Mucosa of rectum (tissue), 2 donors: ENCODE measurements around the gene BTAF1.
A peak's percentile ranks its signal among the peaks of the same experiment; 100 is the strongest.
"Not testable (repeated sequence)": the region's sequence is repeated elsewhere in the genome, so short reads cannot be mapped to it uniquely, and the experiment has no call there.

ENCODE experiments used
- H3K27ac ChIP-seq, 2 donors: one replicate each; pipeline ENCODE4 v1.7.0; 2013; ENCODE audit warnings: inconsistent platforms in 2 of 2, low read depth in 2 of 2, low read length in 2 of 2
- H3K27me3 ChIP-seq, 2 donors: one replicate each; pipeline ENCODE4 v1.7.0; 2013; ENCODE audit warnings: low read length in 2 of 2; ENCODE audit not compliant: control insufficient read depth in 2 of 2, insufficient read depth in 2 of 2
- H3K36me3 ChIP-seq, 2 donors: one replicate each; pipeline ENCODE4 v1.7.0; 2013; ENCODE audit warnings: low read length in 2 of 2; ENCODE audit not compliant: control insufficient read depth in 2 of 2, insufficient read depth in 2 of 2
- H3K4me1 ChIP-seq, 2 donors: one replicate each; pipeline ENCODE4 v1.7.0; 2013; ENCODE audit warnings: low read length in 2 of 2, mild to moderate bottlenecking in 1 of 2; ENCODE audit not compliant: control insufficient read depth in 2 of 2, insufficient read depth in 2 of 2
- H3K4me3 ChIP-seq, 2 donors: one replicate each; pipeline ENCODE4 v1.7.0; 2013; ENCODE audit warnings: low read length in 2 of 2
- H3K9ac ChIP-seq, 2 donors: one replicate each; pipeline ENCODE4 v1.7.0; 2013; ENCODE audit warnings: low read length in 2 of 2, low read depth in 1 of 2, mild to moderate bottlenecking in 1 of 2
- H3K9me3 ChIP-seq, 2 donors: one replicate each; pipeline ENCODE4 v1.7.0; 2013; ENCODE audit warnings: low read length in 2 of 2; ENCODE audit not compliant: control insufficient read depth in 2 of 2
- donor health status: healthy.
- donor health status: Normal muscosa, but diverticular disease.

Gene BTAF1

DNA sequence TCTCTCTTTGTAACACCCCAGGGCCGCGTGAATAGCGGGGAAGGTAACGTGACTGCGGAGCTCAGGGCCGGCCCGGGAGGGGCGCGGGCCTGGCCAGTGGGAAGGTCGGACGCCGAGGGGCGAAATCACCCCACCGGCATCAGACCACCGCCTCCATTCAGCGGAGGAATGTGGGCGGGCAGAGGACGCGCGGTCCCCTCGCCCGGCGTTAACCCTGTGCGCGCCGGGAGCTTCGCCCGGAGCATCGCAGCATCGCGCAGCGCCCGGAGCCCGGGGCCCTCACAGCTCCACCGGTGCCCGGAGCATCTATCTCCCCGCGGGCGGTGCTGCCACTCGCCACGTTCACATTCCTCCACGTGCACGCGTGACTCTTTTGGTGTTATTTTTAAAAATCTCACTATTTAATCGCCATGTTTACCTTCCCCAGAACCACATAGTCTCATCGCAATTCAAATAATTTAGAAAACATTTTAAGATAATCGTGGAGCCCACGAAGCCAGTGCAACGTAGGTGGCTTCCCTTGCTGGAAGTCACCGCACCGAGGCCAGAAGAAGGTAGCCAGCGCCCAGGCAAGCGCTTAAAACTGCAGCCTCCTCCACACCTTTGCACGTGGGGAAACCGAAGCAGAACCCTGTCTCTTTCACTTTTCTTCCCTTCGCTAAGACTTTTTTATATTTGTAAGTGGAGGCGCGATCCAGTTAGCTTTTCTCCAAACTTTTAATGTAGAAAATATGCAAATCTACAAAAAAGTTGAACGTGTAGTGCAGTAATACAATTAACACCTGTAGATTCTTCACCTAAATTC lies 36.1 kb upstream of the BTAF1 start:
- H3K4me3 ChIP-seq = peak overlapping the region; percentile 56 to 72
- peaks cover 3 to 11% of the 10 kb centered on the region in 2 donors for H3K4me1 ChIP-seq
- H3K27me3 ChIP-seq = peaks cover 15 to 17% of the 10 kb centered on the region in 2 donors
- H3K27ac ChIP-seq = no peak overlapping the region
- no peaks in the 10 kb centered on the region for H3K9me3 ChIP-seq
- peak overlapping the region in 1 of 2 donors; percentile 47 for H3K9ac ChIP-seq
- H3K36me3 ChIP-seq = no peaks in the 10 kb centered on the region

DNA sequence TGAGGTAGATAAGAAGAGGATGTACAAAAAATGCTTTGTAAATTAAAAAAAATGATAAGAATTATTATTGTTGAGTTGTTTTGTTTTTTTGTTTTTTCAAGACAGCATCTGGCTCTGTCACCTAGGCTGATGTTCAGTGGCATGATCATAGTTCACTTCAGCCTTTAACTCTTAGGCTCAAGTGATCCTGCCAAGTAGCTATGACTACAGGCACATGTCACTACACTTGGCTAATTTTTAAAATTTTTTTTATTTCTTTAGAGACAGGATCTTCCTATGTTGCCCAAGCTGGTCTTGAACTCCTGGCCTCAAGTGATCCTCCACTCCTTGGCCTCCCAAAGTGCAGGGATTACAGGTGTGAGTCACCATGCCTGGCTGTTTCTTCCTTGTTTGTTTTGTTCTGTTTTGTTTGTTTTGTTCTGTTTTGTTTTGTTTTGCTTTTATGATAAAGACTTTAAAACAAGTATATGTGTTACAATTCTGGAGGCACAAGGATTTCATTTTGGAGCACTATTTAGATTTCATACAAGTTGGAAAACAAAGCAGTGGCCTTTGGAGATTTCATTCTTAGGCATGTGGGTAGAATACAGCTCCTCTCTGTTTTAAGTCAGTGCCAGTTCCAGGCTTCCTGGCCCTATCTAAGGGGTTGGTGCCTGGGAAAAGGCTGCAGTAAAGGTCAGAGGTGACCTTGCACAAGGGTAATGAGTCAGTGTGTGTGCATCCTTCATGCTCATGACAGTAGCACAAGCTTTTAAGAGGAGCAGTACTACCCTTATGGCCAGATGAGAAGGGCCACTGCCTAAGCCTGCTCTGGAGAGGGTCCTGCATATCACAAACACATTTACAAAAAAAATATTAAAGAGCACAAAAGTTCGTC lies 32.2 kb upstream of the BTAF1 start:
- Histone ChIP-seq H3K9ac (no peak overlapping the region), H3K27ac (no peak overlapping the region), H3K4me1 (peaks cover 3 to 5% of the 10 kb centered on the region in 2 donors), H3K4me3 (no peak overlapping the region), H3K36me3 (no peaks in the 10 kb centered on the region), H3K9me3 (no peaks in the 10 kb centered on the region), H3K27me3 (peaks cover 12 to 15% of the 10 kb centered on the region in 2 donors)

- H3K9me3 ChIP-seq = no peaks in the 10 kb centered on the region
Measured at GRCh38 chr10:91893051-91893450, 30.5 kb upstream of the BTAF1 start.

DNA sequence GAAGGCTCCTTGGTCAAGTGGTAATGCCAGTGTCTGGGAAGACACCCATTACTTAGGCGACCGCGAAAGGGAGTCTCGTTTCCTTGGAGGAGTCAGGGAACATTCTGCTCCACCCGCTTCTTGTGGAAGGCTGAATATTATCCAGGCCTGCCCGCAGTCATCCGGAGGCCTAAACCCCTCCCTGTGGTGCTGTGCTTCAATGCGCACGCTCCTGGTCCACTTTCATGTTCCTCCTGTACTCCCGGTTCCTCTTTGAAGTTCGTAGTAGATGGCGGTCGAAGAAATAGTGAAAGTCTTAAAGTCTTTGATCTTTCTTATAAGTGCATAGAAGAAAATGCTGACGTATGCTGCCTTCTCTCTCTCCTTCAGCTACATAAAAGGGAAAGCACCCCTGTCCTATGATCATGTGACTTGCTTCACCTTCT lies 29.3 kb upstream of the BTAF1 start:
- H3K27me3 ChIP-seq, H3K9ac ChIP-seq, H3K36me3 ChIP-seq: not testable (repeated sequence)

More at GRCh38 chr10:91893051-91893450, 30.5 kb upstream of the BTAF1 start:
- Histone ChIP-seq H3K9ac (no peak overlapping the region), H3K27ac (no peak overlapping the region), H3K4me1 (no peaks in the 10 kb centered on the region), H3K4me3 (no peak overlapping the region), H3K27me3 (peaks cover 2 to 7% of the 10 kb centered on the region in 2 donors), H3K36me3 (no peaks in the 10 kb centered on the region)

DNA sequence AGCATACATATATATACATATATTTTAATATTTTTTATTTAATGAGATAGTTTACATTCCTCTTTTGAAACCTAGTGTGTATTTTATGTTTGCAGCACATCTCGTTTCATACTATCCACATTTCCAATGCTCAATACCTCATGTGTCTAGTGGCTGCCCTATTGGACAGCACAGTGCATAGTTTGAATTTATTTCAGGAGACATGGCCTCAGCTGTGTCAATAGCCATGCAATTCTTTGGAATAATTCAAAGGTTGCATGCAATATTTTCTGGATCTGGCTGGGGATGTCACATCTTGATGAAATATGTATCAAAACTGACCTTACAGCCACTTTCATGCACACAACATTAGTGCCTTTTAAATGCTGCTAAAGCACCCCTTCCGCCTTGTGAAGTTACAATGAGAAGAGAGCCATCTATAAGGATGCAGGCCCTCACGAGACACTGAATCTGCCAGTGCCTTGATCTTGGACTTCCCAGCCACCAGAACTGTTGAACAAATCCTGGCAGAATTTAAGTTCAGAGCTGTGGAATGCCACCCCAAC lies 27.3 kb upstream of the BTAF1 start:
- H3K27me3 ChIP-seq = no peaks in the 10 kb centered on the region
- H3K9ac ChIP-seq = no peak overlapping the region
- H3K27ac ChIP-seq = no peak overlapping the region
- no peaks in the 10 kb centered on the region for H3K4me1 ChIP-seq
- no peaks in the 10 kb centered on the region for H3K9me3 ChIP-seq
- H3K4me3 ChIP-seq = no peak overlapping the region
- H3K36me3 ChIP-seq = no peaks in the 10 kb centered on the region

More for the DNA sequence above, 29.3 kb upstream of the BTAF1 start:
- not testable (repeated sequence) for H3K4me3 ChIP-seq, H3K9me3 ChIP-seq, H3K4me1 ChIP-seq, H3K27ac ChIP-seq

DNA sequence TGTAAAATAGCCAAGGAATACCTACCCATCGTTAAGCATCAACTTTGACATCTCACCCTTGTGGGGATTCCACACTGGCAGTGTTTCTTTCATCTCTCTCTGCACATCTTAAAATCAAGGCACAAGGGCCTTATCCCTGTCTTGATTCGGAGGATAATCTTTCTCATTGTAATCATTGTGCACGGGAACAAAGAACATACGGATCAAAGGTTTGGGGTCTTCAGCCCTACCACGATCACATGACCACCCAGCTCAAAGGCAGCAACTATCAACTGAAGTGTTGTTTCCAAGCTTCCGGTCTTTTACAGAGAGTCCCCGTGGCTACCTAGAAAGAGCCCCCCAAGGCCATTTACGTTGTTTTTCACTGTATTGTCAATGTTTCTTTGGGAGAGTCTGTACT lies 26.1 kb upstream of the BTAF1 start:
- H3K27ac ChIP-seq = no peak overlapping the region
- no peaks in the 10 kb centered on the region for H3K36me3 ChIP-seq
- H3K27me3 ChIP-seq = no peaks in the 10 kb centered on the region
- H3K4me1 ChIP-seq = peaks cover 0 to 7% of the 10 kb centered on the region in 2 donors
- H3K4me3 ChIP-seq = no peak overlapping the region
- no peak overlapping the region for H3K9ac ChIP-seq
- H3K9me3 ChIP-seq = no peaks in the 10 kb centered on the region

- Histone ChIP-seq H3K27me3 (no peaks in the 10 kb centered on the region), H3K9ac (no peak overlapping the region), H3K9me3 (no peaks in the 10 kb centered on the region), H3K4me1 (peaks cover 0 to 7% of the 10 kb centered on the region in 2 donors), H3K4me3 (no peak overlapping the region), H3K36me3 (no peaks in the 10 kb centered on the region), H3K27ac (peak overlapping the region in 1 of 2 donors; percentile 13)
Measured at GRCh38 chr10:91901784-91902677, 21.5 kb upstream of the BTAF1 start.

- peak overlapping the region in 1 of 2 donors; percentile 84 for H3K4me3 ChIP-seq
- no peaks in the 10 kb centered on the region for H3K9me3 ChIP-seq
- no peak overlapping the region for H3K9ac ChIP-seq
- H3K4me1 ChIP-seq = peaks cover 6 to 12% of the 10 kb centered on the region in 2 donors
- H3K36me3 ChIP-seq = no peaks in the 10 kb centered on the region
- no peaks in the 10 kb centered on the region for H3K27me3 ChIP-seq
- H3K27ac ChIP-seq = no peak overlapping the region
Measured at GRCh38 chr10:91907033-91907594, 16.5 kb upstream of the BTAF1 start.

DNA sequence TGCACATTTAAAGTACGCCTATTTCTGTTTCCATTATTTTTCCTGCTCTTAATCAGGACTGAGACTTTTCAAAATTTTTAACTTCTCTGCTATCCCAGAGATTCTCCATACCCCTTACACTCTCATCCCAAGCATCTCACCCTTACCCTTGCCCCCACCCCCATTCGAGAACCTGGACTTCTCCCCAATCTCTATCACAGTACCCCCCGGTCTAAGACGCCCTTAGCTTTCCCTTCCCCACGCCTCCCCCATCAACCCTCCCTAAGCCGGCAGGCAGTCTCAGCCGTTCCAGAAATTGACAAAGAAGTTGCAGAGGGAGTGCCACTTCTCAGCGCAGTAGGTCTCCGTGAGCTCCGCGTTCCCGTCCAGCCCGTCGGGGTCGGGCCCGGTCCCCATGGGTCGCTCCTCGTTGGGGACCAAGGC lies 15.6 kb upstream of the BTAF1 start:
- Histone ChIP-seq H3K36me3 (no peaks in the 10 kb centered on the region), H3K9ac (peak overlapping the region; percentile 32 to 75), H3K4me1 (peaks cover 6 to 11% of the 10 kb centered on the region in 2 donors), H3K27ac (peak overlapping the region in 1 of 2 donors; percentile 48), H3K27me3 (peaks cover 0 to under 1% of the 10 kb centered on the region in 2 donors), H3K4me3 (peak overlapping the region; percentile 80 to 84), H3K9me3 (no peaks in the 10 kb centered on the region)
